Endothelial cell of umbilical vein (primary cell): ENCODE measurements around the gene BLOC1S1. TPM values are rescaled to one million over a fixed set of nuclear protein-coding genes. Genes with fewer than 3 reads are reported as not detected.

Source experiments
- BruUV-seq: library from RNA; stranded (reverse); fragments of 400-500 nt; replicated peaks from 2 replicates; lab custom pipeline; 2021; lab: Mats Ljungman, UMichigan
- CTCF ChIA-PET: fragments of 300-600, 350-600 bp; sonication (Branson Sonifier 250); formaldehyde crosslinking; loops from one replicate; lab custom pipeline; 2021; ENCODE audit warnings: antibody characterized with exemption, inconsistent platforms; lab: Charles Lee
- POLR2A ChIA-PET: fragments of 300-600, 350-600 bp; sonication (Branson Sonifier 250); formaldehyde crosslinking; loops from one replicate; lab custom pipeline; 2021; ENCODE audit warnings: antibody characterized with exemption, inconsistent platforms; lab: Charles Lee
- DNase-seq: peaks from one replicate; pipeline ENCODE4 v3.0.0-alpha.2; 2011; ENCODE audit warnings: low read depth, low spot score
- FAIRE-seq: peaks from 2 replicates; lab custom pipeline; 2011; peaks lifted over from hg19 to GRCh38; lab: Jason Lieb, UNC
- H2AFZ ChIP-seq: 2 replicates; pipeline ENCODE4 v1.6.0; 2012; ENCODE audit warnings: low read depth, low read length, control low read depth, inconsistent platforms
- H3K27ac ChIP-seq: 2 replicates; pipeline ENCODE4 v1.5.1; 2011; ENCODE audit warnings: low read depth, mild to moderate bottlenecking, control low read depth, low read length, moderate library complexity; ENCODE audit not compliant: insufficient read depth
- H3K27me3 ChIP-seq, 2 experiments: 2 replicates each; pipeline versions ENCODE4 v1.6.0 to v1.6.1; 2011; ENCODE audit warnings: low read length in 2 of 2, mixed read lengths in 1 of 2; ENCODE audit not compliant: control insufficient read depth in 2 of 2, insufficient read depth in 2 of 2
- H3K36me3 ChIP-seq, 2 experiments: 2 replicates in 1 of 2; 3 replicates in 1 of 2; pipeline ENCODE4 v1.5.1; 2011; ENCODE audit warnings: low read length in 2 of 2, mild to moderate bottlenecking in 1 of 2, moderate library complexity in 1 of 2; ENCODE audit not compliant: control insufficient read depth in 2 of 2, insufficient read depth in 2 of 2; ENCODE audit errors: extremely low read depth in 1 of 2
- H3K4me1 ChIP-seq: 3 replicates; pipeline ENCODE4 v1.5.1; 2011; ENCODE audit warnings: mild to moderate bottlenecking, low read length; ENCODE audit not compliant: control insufficient read depth, insufficient read depth; ENCODE audit errors: extremely low read depth
- H3K4me2 ChIP-seq: 2 replicates; pipeline ENCODE4 v1.6.1; 2011; ENCODE audit warnings: low read length, control low read depth, mixed read lengths; ENCODE audit not compliant: insufficient read depth
- H3K4me3 ChIP-seq, 3 experiments: fragments of 200-600 bp in 1 of 3; sonication (generic), shearing (Covaris generic) in 1 of 3; replicated peaks in 1 of 3; 2 replicates each; pipeline ENCODE4 v1.5.1; 2011 to 2016; ENCODE audit warnings: control low read depth in 3 of 3, low read length in 3 of 3, mild to moderate bottlenecking in 2 of 3, inconsistent platforms in 1 of 3, low read depth in 1 of 3, moderate library complexity in 1 of 3; ENCODE audit not compliant: insufficient read depth in 1 of 3
- H3K79me2 ChIP-seq: 2 replicates; pipeline ENCODE4 v1.6.0; 2012; ENCODE audit warnings: low read length, inconsistent platforms; ENCODE audit not compliant: control insufficient read depth, insufficient read depth
- H3K9ac ChIP-seq: replicated peaks from 2 replicates; pipeline ENCODE3; 2011; ENCODE audit warnings: low read length, control low read depth; ENCODE audit not compliant: insufficient read depth; ENCODE audit errors: extremely low read depth
- H3K9me1 ChIP-seq: replicated peaks from 3 replicates; pipeline ENCODE4 v1.6.0; 2011; ENCODE audit warnings: mild to moderate bottlenecking, low read length; ENCODE audit not compliant: control insufficient read depth, insufficient read depth; ENCODE audit errors: extremely low read depth
- H3K9me3 ChIP-seq: replicated peaks from 2 replicates; pipeline ENCODE4 v1.5.1; 2012; ENCODE audit warnings: low read length, inconsistent platforms; ENCODE audit not compliant: control insufficient read depth, insufficient read depth
- H4K20me1 ChIP-seq: replicated peaks from 2 replicates; pipeline ENCODE3; 2011; ENCODE audit warnings: mild to moderate bottlenecking, low read length; ENCODE audit not compliant: control insufficient read depth, insufficient read depth; ENCODE audit errors: extremely low read depth
- CTCF ChIP-seq, 2 donors: IDR thresholded peaks; 1 replicate in 1 of 2; 2 replicates in 1 of 2; pipeline ENCODE4 v1.5.1; 2011; ENCODE audit warnings: low read length in 2 of 2, mild to moderate bottlenecking in 2 of 2, moderate library complexity in 2 of 2, control low read depth in 1 of 2, inconsistent platforms in 1 of 2, low read depth in 1 of 2; ENCODE audit not compliant: insufficient read depth in 1 of 2; ENCODE audit errors: extremely low read depth in 1 of 2
- EZH2 ChIP-seq: IDR thresholded peaks from 2 replicates; pipeline ENCODE4 v1.6.1; 2012; ENCODE audit warnings: borderline replicate concordance, low read depth, mild to moderate bottlenecking, moderate library complexity, low read length, inconsistent platforms; ENCODE audit not compliant: severe bottlenecking
- FOS ChIP-seq: IDR thresholded peaks from 2 replicates; pipeline ENCODE4 v1.6.1; 2011; ENCODE audit warnings: mild to moderate bottlenecking, low read length, moderate library complexity, borderline replicate concordance; ENCODE audit not compliant: insufficient read depth
- GATA2 ChIP-seq: IDR thresholded peaks from 2 replicates; pipeline ENCODE4 v1.7.0; 2011; ENCODE audit warnings: low read depth, mild to moderate bottlenecking, moderate library complexity, mixed read lengths, low read length; ENCODE audit not compliant: insufficient read length, insufficient read depth
- JUN ChIP-seq: IDR thresholded peaks from 2 replicates; pipeline ENCODE4 v1.6.1; 2011; ENCODE audit warnings: borderline replicate concordance, low read depth; ENCODE audit not compliant: insufficient read length, insufficient read depth
- MAX ChIP-seq: IDR thresholded peaks from 2 replicates; pipeline ENCODE4 v1.6.1; 2011; ENCODE audit not compliant: insufficient read depth, insufficient read length
- MYC ChIP-seq: IDR thresholded peaks from one replicate; pipeline ENCODE4 v1.6.1; 2011; ENCODE audit warnings: mild to moderate bottlenecking, low read depth, low read length
- POLR2A ChIP-seq: IDR thresholded peaks from 2 replicates; pipeline ENCODE4 v1.6.1; 2012; ENCODE audit warnings: low read depth, mild to moderate bottlenecking, control low read depth, low read length
- POLR2AphosphoS5 ChIP-seq: IDR thresholded peaks from 2 replicates; pipeline ENCODE4 v1.6.1; 2012; ENCODE audit warnings: low read depth, mild to moderate bottlenecking, control low read depth, low read length, moderate library complexity; ENCODE audit not compliant: insufficient read depth
- dilution Hi-C: fragments of 300-500 bp; cut with MboI; formaldehyde crosslinking; loops from one replicate; pipeline ENCODE4 v1.15.0; 2019; ENCODE audit warnings: low sequenced_read_pairs; ENCODE audit not compliant: extremely low pct_ligation_motif_present
- intact Hi-C: fragments of 100-400 bp; cut with micrococcal nuclease; formaldehyde crosslinking; loops from one replicate; pipeline ENCODE4 v1.10.0; 2022
- polyA plus RNA-seq, 4 experiments: library from polyadenylated mRNA; depleted of rRNA in 3 of 4; stranded (reverse) in 3 of 4; unstranded in 1 of 4; fragments of >200 nt; gene quantifications; 2 replicates each; pipeline versions ENCODE4 v1.2.1 to v1.2.3, GENCODE V29; 2011 to 2012; ENCODE audit warnings: missing spikeins in 1 of 4
- total RNA-seq: library from RNA; stranded (reverse); gene quantifications from 2 replicates; pipeline ENCODE4 v1.2.3, GENCODE V29; 2021

Gene BLOC1S1
- total and polyA plus RNA-seq, 2 donors (not counting 3 experiments of a cell fraction or from before 2014, with no cell fraction given): 84.1 to 192 TPM

GRCh38 chr12:55712700-55713415 is 3.0 kb upstream of the BLOC1S1 start:
- TF ChIP-seq MAX: no peak
- TF ChIP-seq MYC: no peak
- TF ChIP-seq GATA2: no peak
- no peak overlapping the region for H3K9ac ChIP-seq
- H3K27me3 ChIP-seq: peaks cover 32 to 34% of the 10 kb centered on the region in 2 experiments
- no peak overlapping the region for H3K4me2 ChIP-seq
- no peak overlapping the region for H2AFZ ChIP-seq
- no peaks in the 10 kb centered on the region for H3K79me2 ChIP-seq
- H3K4me3 ChIP-seq: no peak overlapping the region
- no peaks in the 10 kb centered on the region for H3K9me1 ChIP-seq
- no peaks in the 10 kb centered on the region for H4K20me1 ChIP-seq
- ChIA-PET CTCF (interaction anchor here (1.5 to 2.3 kb wide), 2 partner anchors 25 to 57 kb away, joined by 6 to 7 read pairs; no protein-coding TSS in a partner anchor), POLR2A (no interaction called here)
- dilution Hi-C loops (no loop called here), intact Hi-C loops (no loop called here)
- BruUV-seq: no TSS peak
- no peak for DNase-seq
- H3K27ac ChIP-seq: no peak overlapping the region
- FAIRE-seq: no peak
- H3K36me3 ChIP-seq: no peaks in the 10 kb centered on the region
- H3K4me1 ChIP-seq: peaks cover 19% of the 10 kb centered on the region
- no peaks in the 10 kb centered on the region for H3K9me3 ChIP-seq

- H3K79me2 ChIP-seq: no peaks in the 10 kb centered on the region
- intact Hi-C loops (no loop called here), dilution Hi-C loops (no loop called here)
- H3K9ac ChIP-seq: no peak overlapping the region
- peaks cover 28 to 29% of the 10 kb centered on the region in 2 experiments for H3K27me3 ChIP-seq
- H3K4me1 ChIP-seq: peaks cover 20% of the 10 kb centered on the region
- TF ChIP-seq JUN (no peak), CTCF (IDR thresholded peaks at IDR 0.05; ENCODE audit: extremely low read depth in 1 of 2, insufficient read depth in 1 of 2, low read depth in 1 of 2, low read length in 2 of 2) (no peak), EZH2 (no peak), MYC (no peak), GATA2 (no peak), MAX (no peak), POLR2A (no peak), FOS (no peak), POLR2AphosphoS5 (no peak)
- no peak for DNase-seq
- H3K4me2 ChIP-seq: no peak overlapping the region
- no peaks in the 10 kb centered on the region for H3K9me3 ChIP-seq
- H4K20me1 ChIP-seq: no peaks in the 10 kb centered on the region
- no peak for FAIRE-seq
- H3K36me3 ChIP-seq: no peaks in the 10 kb centered on the region
- ChIA-PET CTCF (no interaction called here), POLR2A (no interaction called here)
- no peak overlapping the region for H2AFZ ChIP-seq
- no peaks in the 10 kb centered on the region for H3K9me1 ChIP-seq
- no TSS peak for BruUV-seq
- H3K27ac ChIP-seq: no peak overlapping the region
- H3K4me3 ChIP-seq: no peak overlapping the region
These were observed 2.1 kb upstream of the BLOC1S1 start for GRCh38 chr12:55713721-55714120.
